ENCODE data around the gene KREMEN2.

- TF ChIP-seq TAF1 (IDR thresholded peaks at IDR 0.05; ENCODE audit: low read depth, low read length) (no peak), POLR2A (IDR thresholded peaks at IDR 0.05; ENCODE audit: low read depth, low read length) (no peak), POLR2AphosphoS5 (IDR thresholded peaks at IDR 0.05; ENCODE audit: low read depth, low read length) (no peak), POU2F2 (IDR thresholded peaks at IDR 0.05; ENCODE audit: low read depth, low read length) (no peak), SPI1 (IDR thresholded peaks at IDR 0.05; ENCODE audit: low read depth, low read length) (no peak), PAX5 (IDR thresholded peaks at IDR 0.05; ENCODE audit: insufficient read depth, low read length, severe bottlenecking) (no peak)
Observed at GRCh38 chr16:2955438-2955778, 8.7 kb upstream of the KREMEN2 start.

Data from GM12891 (cell line).